Stimulated activated CD8-positive, alpha-beta memory T cell treated with anti-CD3 and anti-CD28 coated beads, Interleukin-7, amount 100 ng/mL, for 1 hour (primary cell): ENCODE results near the gene ADGB.
"Not testable (repeated sequence)": the region's sequence is repeated elsewhere in the genome, so short reads cannot be mapped to it uniquely, and the experiment has no call there.

Experiments
- DNase-seq, 2 donors: peaks; one replicate each; pipeline ENCODE4 v3.0.0-alpha.2; 2020; ENCODE audit warnings: low read depth in 2 of 2

The ADGB gene

DNA sequence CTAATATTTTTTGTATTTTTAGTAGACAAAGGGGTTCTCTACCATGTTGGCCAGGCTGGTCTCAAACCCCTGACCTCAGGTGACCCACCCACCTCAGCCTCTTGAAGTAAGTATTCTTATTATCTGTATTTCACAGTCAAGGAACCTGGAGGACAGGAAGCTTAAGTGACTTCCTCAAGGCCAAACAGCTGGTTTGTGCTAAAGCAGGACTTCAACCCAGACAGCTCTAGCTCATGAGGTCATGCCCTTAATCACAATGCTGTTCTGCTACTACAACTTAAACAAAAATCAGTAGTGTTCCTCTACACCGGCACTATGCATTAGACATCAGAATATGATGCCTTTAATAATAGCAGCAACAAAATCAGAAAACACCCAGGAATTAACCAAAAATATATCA is 168.9 kb downstream of the ADGB start:
- no peak for DNase-seq

- no peak for DNase-seq
Measured at GRCh38 chr6:146768722-146769121, 169.9 kb downstream of the ADGB start.

GRCh38 chr6:146770275-146770964 is 171.6 kb downstream of the ADGB start:
- no peak for DNase-seq

- DNase-seq = peak; percentile 0 to 4
Measured at GRCh38 chr6:146770965-146771735, 172.4 kb downstream of the ADGB start.

DNA sequence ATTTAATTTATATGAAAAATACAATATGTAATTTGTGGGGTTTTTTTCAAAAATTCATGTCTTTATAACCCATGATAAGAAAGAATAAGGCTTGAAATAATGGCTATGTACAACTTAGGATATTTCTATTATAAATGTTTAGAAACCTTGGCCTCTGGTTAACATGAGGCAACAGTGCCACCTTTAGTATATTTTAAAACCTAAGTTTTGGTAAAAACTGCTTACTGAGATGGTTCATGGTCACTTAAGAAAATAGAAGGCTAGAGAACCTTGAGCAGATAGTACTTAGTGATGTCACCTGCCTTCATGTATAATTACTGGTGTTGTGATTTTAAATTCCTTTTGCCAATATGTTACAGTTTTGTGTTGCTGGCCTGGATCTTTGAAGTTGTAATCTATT is 176.4 kb downstream of the ADGB start:
- no peak for DNase-seq

DNA sequence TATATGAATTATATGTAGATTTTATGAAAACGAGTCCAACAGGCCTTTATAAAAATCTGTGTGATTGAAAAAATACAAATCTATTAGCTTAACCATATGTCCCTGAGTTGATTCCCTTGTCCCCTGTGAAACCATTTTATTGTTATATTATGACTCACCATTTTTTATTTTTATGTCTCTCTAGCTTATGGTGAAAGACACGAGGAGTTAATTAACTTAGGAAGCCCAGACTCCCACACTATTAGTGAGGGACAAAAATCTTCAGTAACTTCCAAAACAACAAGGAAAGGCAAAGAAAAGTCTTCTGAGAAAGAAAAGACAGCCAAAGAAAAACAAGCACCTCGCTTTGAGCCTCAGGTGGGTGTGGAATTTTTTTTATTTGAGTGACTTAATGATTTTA is 183.1 kb downstream of the ADGB start:
- no peak for DNase-seq

GRCh38 chr6:146785001-146785585 is 186.3 kb downstream of the ADGB start:
- no peak for DNase-seq

DNA sequence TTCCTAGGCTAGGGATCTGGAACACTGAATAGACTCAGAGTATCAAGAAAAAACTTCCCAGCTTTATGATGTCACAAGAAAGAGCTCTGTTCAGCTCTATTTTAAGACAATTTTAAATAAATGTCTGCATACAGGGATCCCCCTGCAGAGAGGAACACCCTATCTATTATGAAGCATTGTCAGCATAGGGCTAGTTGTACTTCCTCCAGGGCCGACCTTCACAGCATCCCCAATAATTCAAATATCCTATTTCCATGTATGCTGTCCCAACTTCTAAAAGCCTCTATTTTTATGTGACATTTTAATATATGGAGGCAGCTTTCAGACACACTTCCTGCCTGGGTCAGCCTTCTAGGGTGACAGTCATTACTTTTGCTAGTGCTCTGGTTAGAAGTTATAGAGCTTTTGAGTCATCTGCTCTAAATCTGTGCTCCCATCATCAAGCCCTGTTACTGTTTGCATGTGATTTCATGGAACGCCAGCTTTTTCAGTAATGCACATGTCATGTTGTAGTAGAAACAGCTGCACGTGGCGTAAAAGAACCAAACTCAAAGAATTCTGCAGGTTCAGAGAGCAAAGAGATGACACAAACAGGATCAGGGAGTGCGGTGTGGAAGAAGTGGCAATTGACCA is 189.2 kb downstream of the ADGB start:
- DNase-seq = no peak

DNA sequence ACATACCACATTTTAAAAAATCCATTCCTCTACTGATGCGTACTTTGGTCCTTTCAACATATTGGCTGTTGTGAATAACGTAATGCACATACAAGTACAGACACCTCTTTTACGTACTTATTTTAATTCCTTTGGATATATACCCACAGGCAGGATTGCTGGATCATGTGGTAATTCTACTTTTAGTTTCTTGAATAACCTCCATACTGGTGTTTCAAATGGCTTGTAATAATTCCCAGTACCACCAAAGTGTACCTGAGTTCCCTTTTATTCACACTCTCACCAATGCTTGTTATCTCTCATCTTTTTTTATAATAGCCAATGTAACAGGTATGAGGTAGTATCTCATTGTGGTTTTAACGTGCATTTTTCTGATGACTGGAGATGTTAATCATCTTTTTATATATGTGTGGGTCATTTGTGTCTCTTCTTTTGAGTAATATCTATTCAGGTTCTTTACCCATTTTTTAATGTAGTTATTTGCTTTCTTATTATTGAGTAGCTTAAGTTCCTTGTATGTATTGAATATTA is 191.9 kb downstream of the ADGB start:
- DNase-seq = no peak

- DNase-seq = no peak
Measured at GRCh38 chr6:146791930-146792329, 193.2 kb downstream of the ADGB start.

DNA sequence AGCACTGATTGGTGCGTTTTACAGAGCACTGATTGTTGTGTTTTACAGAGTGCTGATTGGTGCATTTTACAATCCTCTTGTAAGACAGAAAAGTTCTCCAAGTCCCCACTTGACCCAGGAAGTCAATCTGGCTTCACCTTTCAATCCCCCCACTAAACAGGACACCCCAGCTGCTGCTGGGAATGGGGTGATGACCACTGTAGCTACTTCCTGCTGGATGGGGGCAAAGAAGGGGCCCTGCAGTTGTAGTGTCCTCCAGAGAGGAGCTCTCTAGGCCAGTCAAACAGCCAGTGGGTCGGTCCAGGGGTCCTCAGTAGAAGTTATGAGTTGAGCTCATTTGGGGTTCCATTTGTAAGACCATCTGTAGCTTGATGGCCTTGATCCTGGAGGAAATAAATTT is 194.4 kb downstream of the ADGB start:
- not testable (repeated sequence) for DNase-seq

GRCh38 chr6:146795479-146796133 is 196.8 kb downstream of the ADGB start:
- no peak for DNase-seq

DNA sequence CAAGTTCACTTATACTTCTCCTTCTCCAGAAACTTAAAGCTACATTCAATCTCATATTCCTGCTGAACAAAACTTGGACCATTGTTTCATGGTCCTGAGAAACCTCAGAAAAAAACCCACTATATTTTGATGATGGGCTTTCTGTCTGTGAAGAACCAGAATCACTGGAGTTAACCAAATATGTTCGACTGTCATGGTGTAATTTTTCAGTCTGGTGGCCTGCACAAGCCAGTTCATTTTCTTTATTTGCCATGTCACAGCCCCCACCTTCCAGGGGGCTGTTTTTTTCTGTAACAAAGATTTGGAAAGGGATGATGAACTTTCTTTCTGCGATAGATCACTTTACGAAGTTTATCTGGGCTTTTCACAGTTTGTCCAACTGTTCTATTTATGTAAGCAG is 204.4 kb downstream of the ADGB start:
- not testable (repeated sequence) for DNase-seq

GRCh38 chr6:146803601-146804000 is 204.8 kb downstream of the ADGB start:
- no peak for DNase-seq

GRCh38 chr6:146805546-146806325 is 207.0 kb downstream of the ADGB start:
- DNase-seq = no peak

DNA sequence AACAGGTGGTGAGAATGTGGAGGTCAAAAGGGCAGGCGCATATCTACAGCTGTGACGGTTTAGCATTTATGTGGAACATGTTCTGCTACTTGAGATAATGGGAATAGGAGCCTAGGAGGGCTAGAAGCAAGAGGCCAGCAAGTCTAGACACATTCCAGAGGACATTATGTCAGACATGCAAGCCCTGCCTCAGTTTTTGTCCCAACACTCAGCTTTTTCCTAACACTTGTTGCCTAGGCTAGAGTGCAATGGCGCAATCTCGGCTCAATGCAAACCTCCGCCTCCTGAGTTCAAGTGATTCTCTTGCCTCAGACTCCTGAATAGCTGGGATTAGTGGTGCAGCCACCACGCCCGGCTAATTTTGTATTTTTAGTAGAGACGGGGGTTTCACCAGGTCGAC is 210.2 kb downstream of the ADGB start:
- DNase-seq = not testable (repeated sequence)

DNA sequence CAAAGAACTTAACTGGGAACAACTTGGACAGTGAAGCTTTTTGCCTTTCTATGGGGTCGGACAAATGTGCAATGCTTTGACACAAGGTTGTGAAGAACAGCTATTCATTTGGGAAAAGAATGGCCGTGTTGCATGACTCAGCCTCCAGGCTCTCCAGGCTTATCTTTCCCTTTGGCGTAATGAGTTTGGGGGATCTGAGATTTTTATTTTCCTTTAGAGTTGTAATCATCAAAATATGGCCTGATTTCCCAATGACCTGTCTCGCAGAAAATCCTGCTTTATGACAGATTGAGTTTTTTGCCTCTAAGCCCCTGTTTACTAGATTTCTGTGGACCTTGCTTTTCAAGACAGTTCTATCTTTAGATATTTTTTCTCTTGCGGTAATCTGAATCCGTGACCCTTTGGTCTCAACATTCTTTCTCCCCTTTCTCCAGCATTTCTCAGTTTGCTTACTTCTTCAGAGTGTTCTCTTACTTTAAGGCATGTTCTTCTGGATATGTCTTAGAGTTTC is 214.1 kb downstream of the ADGB start:
- DNase-seq = not testable (repeated sequence)

DNA sequence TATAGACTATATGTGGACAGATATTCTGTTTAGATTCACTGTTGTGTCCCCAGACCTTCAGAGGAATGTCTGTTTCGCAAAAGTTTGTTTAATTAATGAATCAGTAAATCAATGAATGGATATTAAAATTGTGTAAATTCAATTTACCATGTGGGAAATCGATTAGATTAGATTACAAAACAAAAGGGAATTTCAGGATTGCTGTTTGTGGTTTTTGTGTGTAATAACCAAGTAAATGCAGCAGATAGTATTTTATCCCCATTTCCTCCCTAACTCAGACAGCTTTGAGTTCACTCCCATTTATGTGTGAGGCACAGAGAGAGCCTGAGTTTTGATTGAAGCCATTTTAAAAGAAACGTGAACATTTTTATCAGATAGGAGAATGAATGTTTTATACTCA is 214.8 kb downstream of the ADGB start:
- no peak for DNase-seq

GRCh38 chr6:146814148-146814750 is 215.5 kb downstream of the ADGB start:
- no peak for DNase-seq
